D341Med (cell line): ENCODE data around the gene CERCAM.

ENCODE experiments used
- DNase-seq: peaks from one replicate; pipeline ENCODE4 v3.0.0; 2012; ENCODE audit warnings: low spot score

Gene CERCAM, protein sequence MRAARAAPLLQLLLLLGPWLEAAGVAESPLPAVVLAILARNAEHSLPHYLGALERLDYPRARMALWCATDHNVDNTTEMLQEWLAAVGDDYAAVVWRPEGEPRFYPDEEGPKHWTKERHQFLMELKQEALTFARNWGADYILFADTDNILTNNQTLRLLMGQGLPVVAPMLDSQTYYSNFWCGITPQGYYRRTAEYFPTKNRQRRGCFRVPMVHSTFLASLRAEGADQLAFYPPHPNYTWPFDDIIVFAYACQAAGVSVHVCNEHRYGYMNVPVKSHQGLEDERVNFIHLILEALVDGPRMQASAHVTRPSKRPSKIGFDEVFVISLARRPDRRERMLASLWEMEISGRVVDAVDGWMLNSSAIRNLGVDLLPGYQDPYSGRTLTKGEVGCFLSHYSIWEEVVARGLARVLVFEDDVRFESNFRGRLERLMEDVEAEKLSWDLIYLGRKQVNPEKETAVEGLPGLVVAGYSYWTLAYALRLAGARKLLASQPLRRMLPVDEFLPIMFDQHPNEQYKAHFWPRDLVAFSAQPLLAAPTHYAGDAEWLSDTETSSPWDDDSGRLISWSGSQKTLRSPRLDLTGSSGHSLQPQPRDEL

GRCh38 chr9:128420651-128421481 lies at the start of gene CERCAM:
CERCAM (plus strand) TSS chr9:128420857; CDS start chr9:128420878, 21 bp downstream.
- DNase-seq = peak; percentile 93

GRCh38 chr9:128371630-128372117 lies 49.0 kb upstream of the CERCAM start:
- no peak for DNase-seq

DNA sequence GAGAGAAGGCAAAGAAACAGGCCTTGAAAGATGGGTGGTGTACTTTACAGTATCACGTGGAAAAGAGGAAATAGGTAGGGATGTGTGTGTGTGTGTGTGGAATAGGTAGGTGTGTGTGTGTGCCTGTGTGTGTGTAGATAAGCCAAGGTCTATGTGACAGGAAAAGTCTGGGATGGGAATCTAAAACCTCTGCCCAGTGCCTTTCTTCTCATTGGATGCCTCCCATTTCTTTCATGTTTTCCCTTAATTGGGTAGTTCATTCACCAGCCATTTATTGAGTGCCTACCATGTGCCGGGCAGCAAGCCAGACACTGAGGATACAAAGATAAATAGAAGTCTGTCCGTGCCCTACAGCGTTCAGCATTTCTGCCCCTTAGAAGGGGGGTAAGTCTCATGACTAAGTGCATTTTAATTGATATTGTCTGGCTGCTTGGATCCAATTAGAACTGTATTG lies 48.4 kb upstream of the CERCAM start:
- DNase-seq = no peak

DNA sequence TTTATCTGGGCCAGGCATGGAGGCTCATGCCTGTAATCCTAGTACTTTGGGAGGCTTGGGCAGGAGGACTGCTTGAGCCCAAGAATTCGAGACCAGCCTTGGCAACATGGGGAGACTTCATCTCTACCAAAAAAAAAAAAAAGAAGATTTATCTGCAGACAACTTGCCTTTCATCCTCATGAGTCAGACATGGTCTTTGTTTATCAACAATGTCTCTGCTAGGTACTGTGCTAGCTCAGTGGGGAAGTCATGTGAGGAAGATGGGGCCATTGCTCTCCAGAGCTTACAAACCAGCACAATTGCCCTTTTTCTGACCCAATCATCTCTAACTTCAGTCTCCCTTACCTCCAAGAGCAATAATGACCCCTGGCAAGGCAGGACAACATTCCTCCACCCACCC lies 47.9 kb upstream of the CERCAM start:
- DNase-seq = no peak

DNA sequence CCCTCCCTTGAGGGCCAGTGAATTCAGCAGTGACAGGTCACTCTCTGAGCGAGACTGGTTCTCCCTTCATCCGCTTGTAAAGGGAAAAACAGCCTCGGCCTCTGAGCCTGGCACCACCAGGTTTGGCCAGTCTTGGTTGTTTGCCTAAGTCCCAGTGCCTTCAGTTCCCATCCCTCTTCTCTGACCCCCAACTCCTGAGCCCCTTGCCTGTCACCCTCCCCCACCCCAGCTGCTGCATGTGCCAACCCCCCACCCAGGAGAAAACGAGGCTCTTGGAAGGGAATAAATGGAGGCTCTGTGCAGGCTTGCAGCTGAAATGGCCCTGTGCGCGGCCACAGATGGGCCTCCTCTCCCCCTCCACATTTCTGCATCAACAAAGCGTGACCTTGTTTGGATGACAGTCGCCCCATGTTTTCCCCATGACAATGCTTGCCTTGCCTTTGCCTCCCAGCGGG lies 46.4 kb upstream of the CERCAM start:
- no peak for DNase-seq

- no peak for DNase-seq
Observed at GRCh38 chr9:128375865-128376264, 44.8 kb upstream of the CERCAM start.

- DNase-seq = no peak
Observed at GRCh38 chr9:128382261-128382660, 38.4 kb upstream of the CERCAM start.

DNA sequence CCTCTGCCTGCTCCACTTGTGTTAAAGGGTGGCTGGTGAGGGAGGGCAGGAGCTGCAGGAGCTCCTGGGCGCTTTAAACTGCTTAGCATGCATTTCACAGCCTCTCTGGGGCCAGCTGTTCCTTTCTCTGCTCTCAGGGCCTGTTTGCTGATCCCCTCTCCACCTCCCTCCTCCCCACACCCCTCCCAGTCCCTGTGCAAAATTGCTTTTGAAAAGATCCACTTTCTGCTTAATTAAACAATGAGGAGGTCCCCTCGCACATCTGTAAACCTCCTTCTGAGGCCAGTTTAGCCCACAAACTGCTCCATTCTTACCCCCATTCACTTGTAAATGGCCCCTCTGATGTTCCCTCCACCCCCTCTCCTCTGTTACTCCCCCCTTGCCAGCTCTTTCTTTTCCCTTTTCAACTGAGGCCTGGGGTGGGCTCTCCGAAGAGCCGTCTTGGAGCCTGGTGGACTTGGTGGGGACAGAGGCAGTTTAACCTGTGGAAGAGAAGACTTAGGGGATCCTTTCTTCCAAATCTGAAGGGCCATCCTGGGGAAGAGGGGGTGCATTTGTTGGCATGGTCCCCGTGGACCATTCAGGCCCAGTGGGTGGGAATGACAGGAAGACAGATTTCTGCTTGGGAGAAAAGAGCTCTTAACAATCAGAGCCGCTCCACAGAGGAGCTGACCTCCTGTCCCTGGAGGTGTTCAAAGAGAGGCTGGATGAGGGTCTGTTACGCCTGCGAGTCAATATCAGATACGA lies 37.5 kb upstream of the CERCAM start:
- peak; percentile 75 for DNase-seq

DNA sequence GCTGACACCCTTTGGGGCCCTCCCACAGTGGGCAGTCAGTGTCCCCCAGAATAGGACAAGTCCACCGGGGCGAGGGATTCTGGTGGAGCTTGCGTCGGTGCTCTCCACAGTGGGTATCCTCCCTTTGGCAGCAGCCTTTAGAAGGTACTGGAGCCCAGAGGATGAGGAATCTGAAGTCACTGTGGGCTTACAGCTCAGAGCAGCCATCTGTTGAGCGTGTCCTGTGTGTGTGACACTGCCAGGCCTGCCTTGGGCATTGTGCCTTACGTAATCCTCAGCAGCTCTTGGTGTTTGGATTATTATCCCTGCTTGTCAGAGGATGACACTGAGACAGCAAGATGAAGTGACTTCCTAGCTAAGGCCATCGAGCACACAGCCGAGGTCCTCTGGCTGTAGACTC lies 36.9 kb upstream of the CERCAM start:
- peak; percentile 69 for DNase-seq

DNA sequence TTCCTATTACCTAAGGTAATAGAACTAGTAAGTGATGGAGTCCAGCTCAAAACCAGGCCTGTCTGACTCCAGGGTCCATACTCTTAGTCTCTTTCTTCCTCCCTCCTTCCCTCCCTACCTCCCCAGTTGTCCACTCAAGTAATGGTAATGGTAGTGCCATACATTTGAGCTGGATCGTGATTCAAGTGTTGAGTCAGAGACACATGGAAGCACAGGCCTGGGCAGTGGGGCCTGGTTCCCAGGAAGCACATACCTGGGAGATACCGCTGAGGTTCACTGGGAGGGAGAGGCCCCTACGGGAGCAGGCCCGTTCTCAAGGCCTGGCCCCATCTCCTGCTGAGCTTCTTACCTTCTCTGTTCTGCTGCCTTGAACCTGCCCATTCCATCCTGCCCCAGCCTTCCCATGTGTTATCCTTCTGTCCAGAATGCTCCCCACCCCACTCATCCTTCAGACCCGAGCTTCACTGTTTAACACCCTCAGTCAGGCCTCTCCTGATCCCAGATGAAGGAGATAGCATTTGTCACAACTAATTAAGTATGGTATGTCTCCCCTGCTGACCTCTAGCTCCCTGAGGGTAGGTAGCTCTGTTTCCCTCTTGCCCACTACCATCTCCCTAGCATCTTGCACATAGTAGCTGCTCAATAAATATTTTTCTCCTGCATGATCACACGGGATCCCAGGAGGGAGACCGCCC lies 35.7 kb upstream of the CERCAM start:
- DNase-seq = no peak

DNA sequence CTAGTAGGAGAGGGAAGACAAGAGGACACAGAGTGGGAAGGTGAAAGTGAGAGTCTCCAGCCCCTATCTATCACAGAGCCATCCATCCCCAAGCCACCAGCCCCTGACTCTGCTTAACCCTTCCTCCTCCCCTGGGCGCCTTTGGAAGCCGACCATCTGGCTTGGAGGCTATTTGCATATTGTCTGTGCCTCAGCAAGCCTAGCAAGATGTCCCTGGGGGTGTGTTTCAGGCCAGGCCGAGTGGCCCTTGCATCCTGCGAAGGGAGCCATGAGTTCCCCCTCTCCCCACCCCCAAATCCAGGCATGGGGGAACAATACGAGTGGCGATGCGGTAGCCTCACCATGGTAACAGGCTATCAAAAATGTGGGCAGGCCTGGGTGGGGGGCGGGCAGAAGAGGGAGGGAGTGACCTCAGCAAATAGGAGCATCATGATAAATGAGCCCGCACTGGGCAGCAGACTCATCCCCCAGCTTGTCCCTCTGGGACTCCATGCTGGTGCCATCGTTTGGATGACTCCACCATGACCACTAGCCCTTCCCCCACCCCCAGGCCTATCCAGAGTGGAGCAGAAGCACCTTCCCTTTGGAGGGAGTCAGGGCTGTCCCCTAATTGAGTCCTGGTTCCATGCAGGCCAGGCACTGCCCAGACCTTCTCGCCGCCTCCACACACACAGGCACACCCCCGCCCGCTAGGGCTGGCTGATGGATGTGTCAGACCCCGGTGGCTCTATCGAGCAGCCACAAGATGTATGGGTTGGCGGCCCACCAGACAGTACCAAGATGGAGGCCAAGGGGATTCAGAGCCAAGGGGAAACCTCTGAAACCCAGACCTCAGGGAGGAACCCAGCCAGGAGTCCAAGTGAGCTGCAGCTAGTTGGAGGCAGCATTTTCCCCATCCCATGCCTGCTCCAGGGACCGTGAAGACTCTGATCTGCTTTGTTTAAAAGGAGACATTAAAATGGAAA lies 34.9 kb upstream of the CERCAM start:
- DNase-seq = no peak

DNA sequence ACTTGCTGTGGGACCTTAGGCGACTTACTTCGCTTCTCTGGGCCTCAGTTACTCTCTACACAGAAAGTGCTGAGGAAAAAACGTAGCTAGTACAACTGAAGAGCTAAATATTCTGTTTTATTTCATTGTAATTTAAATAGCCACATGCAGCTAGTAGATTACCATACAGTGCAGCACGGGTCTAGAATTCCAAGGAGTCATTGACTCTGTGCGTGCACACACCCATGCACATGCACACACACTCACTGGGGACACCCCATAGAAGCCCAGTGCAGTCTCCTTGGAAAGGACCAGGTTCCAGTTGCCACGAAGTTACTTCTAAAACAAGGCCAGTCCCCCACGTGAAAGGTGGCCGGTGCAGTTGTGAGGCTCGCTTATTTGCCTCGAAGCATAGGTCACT lies 32.5 kb upstream of the CERCAM start:
- no peak for DNase-seq

DNA sequence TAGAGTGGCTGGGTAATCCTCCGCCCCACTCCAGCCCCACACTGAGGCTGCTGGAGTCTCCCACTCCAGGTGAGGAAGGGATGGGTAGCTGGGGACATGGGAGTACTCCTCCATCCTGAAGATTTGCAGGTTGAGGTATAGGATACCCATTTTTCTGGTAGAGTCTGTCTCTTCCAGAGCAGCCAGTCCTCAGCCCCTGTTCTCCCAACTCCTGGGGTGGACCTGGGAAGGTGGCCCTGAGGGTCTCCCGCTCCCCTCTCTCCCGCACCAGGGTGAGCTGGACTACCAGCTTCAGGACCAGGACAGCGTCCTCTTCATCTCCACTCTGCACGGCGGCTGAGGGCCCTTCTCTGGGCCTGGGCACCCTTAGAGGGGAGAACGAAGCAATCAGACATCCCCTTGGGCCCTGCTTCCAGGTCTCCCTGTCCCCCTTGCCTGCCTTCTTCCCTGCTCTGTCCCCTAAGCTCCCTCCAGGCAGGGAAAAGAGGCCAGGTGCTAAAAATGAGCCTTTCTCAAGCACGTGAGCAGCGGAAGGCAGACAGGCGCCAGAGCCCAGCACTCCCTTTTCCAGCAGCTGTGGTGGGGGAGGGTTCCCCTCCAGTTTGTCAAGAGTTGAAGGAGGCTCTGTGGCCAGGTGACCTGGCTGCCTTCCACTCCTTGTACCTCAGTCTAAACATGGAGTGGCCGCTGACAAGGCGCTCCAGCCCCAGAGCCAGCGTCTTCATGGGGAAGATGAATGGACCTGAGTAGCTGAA lies 31.1 kb upstream of the CERCAM start:
- DNase-seq = no peak

- DNase-seq = no peak
Observed at GRCh38 chr9:128390150-128390812, 30.4 kb upstream of the CERCAM start.

DNA sequence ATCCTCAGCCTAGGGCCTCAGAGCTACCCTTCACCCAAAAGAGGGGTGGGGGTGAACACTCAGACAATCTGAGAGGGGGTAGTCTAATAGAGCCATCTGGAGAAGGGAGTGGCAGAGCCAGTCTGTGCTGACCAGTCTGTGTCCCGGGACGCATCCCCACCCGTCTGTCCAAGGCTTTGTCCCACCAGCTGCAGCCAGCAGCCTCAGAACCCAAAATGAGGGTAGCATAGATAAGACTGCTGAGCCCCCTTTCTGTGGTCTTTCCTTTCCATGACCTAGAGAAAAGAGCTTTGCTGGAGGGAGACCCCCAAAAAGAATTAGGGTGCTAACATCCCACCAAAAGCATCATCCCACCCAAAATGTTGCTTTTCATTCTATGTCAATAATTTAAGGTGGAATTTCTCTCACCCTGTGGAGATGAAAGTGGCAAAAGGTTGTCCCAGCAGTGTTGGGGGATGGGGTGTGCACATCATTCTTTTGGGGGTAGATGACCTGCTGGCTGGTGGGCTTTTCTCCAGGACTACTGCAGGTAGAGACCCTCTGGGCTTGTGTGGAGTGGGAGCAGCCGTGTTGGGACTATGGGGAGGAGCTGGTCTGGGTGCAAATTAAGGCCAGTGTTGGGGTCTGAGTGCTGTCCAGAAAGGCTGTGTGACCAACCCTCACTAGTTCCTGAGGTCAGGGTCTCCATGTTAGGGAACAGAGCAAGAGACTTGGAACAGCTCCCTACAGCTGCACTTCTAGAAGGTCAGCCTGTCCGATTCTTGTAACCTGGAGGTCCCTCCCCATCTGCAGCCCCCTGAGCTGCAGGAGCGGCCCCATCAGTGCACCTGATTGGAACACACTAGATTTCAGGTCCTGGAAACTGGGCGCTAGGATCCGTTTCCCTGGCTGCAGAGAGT lies 29.6 kb upstream of the CERCAM start:
- DNase-seq = no peak

DNA sequence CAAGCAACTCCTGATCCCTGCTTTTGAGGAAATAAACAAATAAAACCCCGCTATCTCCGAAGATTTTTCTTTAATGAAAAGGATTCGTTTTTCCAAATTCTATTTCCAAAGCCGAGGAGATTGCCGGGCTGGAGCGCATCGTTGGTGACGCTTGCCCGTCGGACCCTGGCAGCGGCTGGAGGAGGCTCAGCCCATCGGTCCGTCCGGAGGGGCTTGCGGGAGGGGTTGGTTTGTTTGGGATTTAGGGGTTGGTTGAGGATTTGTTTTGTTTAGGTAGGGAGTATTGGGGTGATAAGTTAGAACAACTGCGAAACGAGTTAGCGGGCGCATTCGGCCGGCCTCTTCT lies 28.7 kb upstream of the CERCAM start:
- DNase-seq = no peak

DNA sequence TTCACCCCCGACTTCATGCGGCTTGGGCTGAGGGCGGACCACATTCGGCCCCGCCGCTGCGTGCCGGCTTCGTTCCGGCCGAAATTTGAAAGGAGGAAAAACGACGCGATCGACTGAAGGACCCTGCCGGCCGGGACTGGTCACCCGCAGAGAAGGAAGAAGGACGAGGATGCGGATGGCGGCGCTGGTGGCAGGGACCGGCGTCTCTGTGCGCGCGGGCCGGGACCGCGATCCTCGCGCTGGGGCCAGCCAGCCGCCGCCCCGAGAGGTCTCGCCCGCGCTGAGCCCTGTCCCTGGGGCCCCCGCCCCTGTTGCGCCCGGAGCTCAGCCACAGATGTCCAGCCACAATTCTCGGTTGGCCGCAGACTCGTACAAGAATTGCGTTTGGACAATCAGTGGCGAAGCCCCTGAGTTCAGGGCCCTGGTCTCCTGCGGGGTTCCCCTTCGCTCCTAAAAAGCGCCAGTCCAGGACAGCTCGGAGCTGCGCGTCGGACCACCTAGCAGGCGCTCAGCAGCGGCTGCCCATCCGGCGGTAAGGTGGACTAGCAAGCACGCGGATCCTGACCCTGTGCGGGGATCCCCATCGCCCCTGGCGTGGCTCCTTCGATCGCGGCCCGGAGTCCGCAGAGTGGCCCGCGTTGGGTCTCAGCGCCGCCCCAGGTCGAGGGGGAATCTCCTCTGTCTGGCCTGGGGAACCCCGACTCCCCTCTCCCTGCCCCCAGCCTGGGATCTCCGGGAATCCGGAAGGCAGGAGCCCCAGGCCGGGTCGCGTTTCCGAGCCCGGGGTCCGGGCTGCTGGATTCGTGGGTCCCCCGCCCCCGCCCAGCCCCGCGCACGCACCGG lies 28.1 kb upstream of the CERCAM start:
- DNase-seq = no peak
